Sigmoid colon (tissue), 4 donors: ENCODE results near the gene PCP4.

ENCODE experiments used
- CTCF ChIP-seq, 4 experiments: fragments of 450-650 bp in 3 of 4; fragments of 200-600 bp in 1 of 4; IDR thresholded peaks; one replicate each; pipeline ENCODE4 v1.5.1; 2016 to 2019; ENCODE audit warnings: antibody characterized with exemption in 4 of 4, mild to moderate bottlenecking in 3 of 4, moderate library complexity in 2 of 4
- POLR2AphosphoS5 ChIP-seq, 4 donors: sonication (generic); formaldehyde crosslinking; IDR thresholded peaks; one replicate each; pipeline ENCODE4 v1.6.1; 2017; ENCODE audit warnings: antibody characterized with exemption in 4 of 4

GRCh38 chr21:39881661-39882060, 14.4 kb downstream of the PCP4 start:
- no peak for TF ChIP-seq CTCF (IDR thresholded peaks at IDR 0.05)
- no peak for TF ChIP-seq POLR2AphosphoS5 (IDR thresholded peaks at IDR 0.05)
